ENCODE results near the gene BLM.

BLM gene

GRCh38 chr15:90813796-90814190, 96.6 kb downstream of the BLM start:
- Mint-ChIP-seq H3K4me3 (no peak overlapping the region), H3K27ac (peak overlapping the region in 2 of 3 experiments; percentile 42 to 72), H3K4me1 (peaks cover 33% of the 10 kb centered on the region), H3K27me3 (ENCODE audit: low read depth) (no peaks in the 10 kb centered on the region), H3K9me3 (no peaks in the 10 kb centered on the region), H3K36me3 (ENCODE audit: low read depth) (peaks cover 22% of the 10 kb centered on the region)
- no peak for TF ChIP-seq CTCF (IDR thresholded peaks at IDR 0.05; ENCODE audit: unreplicated experiment in 3 of 3)

GRCh38 chr15:90814191-90814821, 97.2 kb downstream of the BLM start:
- Mint-ChIP-seq H3K4me3 (no peak overlapping the region), H3K27me3 (ENCODE audit: low read depth) (no peaks in the 10 kb centered on the region), H3K27ac (peak overlapping the region in 2 of 3 experiments; percentile 42 to 72), H3K36me3 (ENCODE audit: low read depth) (peaks cover 22% of the 10 kb centered on the region), H3K9me3 (no peaks in the 10 kb centered on the region), H3K4me1 (peaks cover 34% of the 10 kb centered on the region)
- TF ChIP-seq CTCF (IDR thresholded peaks at IDR 0.05; ENCODE audit: unreplicated experiment in 3 of 3): no peak

GRCh38 chr15:90816401-90817116, 99.4 kb downstream of the BLM start:
- no peak for TF ChIP-seq CTCF (IDR thresholded peaks at IDR 0.05; ENCODE audit: unreplicated experiment in 3 of 3)
- H3K27ac Mint-ChIP-seq: no peak overlapping the region
- peaks cover 19% of the 10 kb centered on the region for H3K36me3 Mint-ChIP-seq (ENCODE audit: low read depth)
- H3K9me3 Mint-ChIP-seq: no peaks in the 10 kb centered on the region
- no peaks in the 10 kb centered on the region for H3K27me3 Mint-ChIP-seq (ENCODE audit: low read depth)
- H3K4me3 Mint-ChIP-seq: no peak overlapping the region
- H3K4me1 Mint-ChIP-seq: peaks cover 34% of the 10 kb centered on the region

GRCh38 chr15:90817117-90818057, 100.2 kb downstream of the BLM start:
- Mint-ChIP-seq H3K27me3 (ENCODE audit: low read depth) (no peaks in the 10 kb centered on the region), H3K36me3 (ENCODE audit: low read depth) (peaks cover 15% of the 10 kb centered on the region), H3K4me1 (peaks cover 34% of the 10 kb centered on the region), H3K27ac (peak overlapping the region in 1 of 3 experiments; percentile 65), H3K4me3 (no peak overlapping the region), H3K9me3 (no peaks in the 10 kb centered on the region)
- TF ChIP-seq CTCF (IDR thresholded peaks at IDR 0.05; ENCODE audit: unreplicated experiment in 3 of 3): no peak

- H3K4me1 Mint-ChIP-seq: peaks cover 34% of the 10 kb centered on the region
These were observed 101.4 kb downstream of the BLM start for GRCh38 chr15:90818251-90819210.

More at GRCh38 chr15:90818251-90819210, 101.4 kb downstream of the BLM start:
- peak in 1 of 3 experiments; percentile 19 for TF ChIP-seq CTCF (IDR thresholded peaks at IDR 0.05; ENCODE audit: unreplicated experiment in 3 of 3)
- H3K9me3 Mint-ChIP-seq: no peaks in the 10 kb centered on the region
- H3K27ac Mint-ChIP-seq: peak overlapping the region; percentile 65 to 79 (median 76)
- H3K27me3 Mint-ChIP-seq (ENCODE audit: low read depth): peaks cover 3% of the 10 kb centered on the region
- H3K36me3 Mint-ChIP-seq (ENCODE audit: low read depth): peaks cover 10% of the 10 kb centered on the region
- peak overlapping the region in 1 of 3 experiments; percentile 8 for H3K4me3 Mint-ChIP-seq
